A204.1 (cell line): ENCODE measurements around the gene GHITM.
"Not testable (repeated sequence)": the region's sequence is repeated elsewhere in the genome, so short reads cannot be mapped to it uniquely, and the experiment has no call there.

Experiments
- FAIRE-seq: peaks from 2 replicates; lab custom pipeline; 2012; peaks lifted over from hg19 to GRCh38; lab: Jason Lieb, UNC

GHITM gene

DNA sequence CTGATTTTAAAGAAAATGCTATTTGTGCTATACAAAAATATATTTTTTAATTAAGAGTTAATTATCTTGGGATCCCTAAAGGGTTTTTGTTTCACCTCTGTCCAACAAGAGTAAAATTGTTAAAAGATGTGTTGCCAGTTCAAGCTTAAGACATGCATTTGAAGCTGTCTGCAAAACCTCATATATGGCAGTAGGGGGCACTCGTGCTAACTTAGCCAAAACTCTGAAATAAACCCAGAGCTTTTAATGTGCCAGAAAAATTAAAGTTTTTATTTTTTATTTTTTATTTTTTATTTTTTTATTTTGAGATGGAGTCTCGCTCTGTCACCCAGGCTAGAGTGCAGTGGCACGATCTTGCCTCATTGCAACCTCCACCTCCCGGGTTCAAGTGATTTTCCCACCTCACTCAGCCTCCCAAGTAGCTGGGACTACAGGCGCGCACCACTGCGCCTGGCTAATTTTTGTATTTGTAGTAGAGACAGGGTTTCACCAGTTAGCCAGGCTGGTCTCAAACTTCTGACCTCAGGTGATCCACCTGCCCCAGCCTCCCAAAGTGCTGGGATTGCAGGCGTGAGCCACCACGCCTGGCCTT lies 8.8 kb downstream of the GHITM start:
- peak; percentile 97 for FAIRE-seq

DNA sequence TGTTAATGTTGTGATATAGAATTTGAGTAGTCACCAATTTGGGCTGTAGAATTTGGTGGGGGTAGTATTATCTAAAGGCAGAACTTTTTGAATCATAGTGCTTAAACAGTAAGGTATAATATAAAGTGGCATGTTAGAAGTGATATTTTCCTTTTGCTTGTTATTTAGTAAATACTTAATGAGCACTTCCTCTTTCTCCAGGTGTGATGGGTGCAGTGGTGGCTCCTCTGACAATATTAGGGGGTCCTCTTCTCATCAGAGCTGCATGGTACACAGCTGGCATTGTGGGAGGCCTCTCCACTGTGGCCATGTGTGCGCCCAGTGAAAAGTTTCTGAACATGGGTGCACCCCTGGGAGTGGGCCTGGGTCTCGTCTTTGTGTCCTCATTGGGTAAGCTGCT lies 10.5 kb downstream of the GHITM start:
- FAIRE-seq, result no peak

DNA sequence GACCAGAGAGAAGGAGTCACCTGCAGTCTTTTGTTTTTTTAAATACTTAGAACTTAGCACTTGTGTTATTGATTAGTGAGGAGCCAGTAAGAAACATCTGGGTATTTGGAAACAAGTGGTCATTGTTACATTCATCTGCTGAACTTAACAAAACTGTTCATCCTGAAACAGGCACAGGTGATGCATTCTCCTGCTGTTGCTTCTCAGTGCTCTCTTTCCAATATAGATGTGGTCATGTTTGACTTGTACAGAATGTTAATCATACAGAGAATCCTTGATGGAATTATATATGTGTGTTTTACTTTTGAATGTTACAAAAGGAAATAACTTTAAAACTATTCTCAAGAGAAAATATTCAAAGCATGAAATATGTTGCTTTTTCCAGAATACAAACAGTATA lies 13.5 kb downstream of the GHITM start:
- no peak for FAIRE-seq

DNA sequence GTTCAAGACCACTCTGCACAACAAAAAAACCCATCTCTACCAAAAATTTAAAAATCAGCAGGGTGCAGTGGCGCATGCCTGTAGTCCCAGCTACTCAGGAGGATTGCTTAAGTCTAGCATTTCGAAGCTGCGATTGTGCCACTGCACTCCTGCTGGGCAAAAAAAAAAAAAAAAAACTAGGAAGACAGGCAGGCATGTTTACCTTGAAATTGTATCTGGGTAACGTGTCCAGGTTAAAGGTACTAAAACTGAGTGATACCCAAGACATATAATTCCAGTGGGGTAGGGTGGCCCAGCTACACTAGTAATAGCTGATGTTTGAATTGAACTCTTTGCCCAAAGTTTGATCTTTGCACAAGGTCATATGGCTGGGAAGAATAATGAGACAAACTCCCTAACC lies 16.2 kb downstream of the GHITM start:
- FAIRE-seq, result no peak

DNA sequence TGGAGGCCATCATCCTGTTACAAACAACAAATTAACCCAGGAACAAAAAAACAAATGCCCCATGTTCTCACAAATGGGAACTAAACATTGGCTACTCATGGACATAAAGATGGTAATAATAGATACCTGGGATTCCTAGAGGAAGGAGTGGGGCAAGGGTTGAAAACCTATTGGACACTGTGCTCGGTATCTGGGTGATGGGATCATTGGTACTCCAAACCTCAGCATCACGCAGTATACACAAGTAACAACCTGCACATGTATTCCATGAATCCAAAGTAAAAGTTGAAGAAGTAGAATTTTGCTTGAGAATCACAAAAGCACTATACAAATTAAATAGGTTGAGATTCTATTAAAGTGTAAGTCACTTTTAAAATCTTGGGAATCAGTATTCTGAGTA lies 16.7 kb downstream of the GHITM start:
- FAIRE-seq, result no peak

DNA sequence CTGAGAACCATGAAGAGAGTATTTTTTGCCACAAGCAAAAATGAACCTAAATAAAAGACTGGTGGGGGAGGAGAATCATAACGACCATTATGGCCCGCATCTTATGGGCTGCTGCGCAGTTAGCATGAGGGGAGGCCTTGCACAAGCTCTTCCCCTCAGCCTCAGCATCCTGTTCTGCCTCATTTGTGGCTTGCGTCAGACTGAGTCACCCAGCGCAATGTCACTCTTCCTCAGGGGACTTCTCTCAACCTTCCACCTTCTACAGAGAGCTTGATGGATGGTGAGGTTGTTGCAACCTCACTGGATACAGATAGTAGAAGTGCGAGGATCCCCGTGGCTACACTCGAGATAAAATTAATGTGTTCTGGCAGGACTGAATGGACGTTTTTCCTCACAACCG lies 17.5 kb downstream of the GHITM start:
- no peak for FAIRE-seq

DNA sequence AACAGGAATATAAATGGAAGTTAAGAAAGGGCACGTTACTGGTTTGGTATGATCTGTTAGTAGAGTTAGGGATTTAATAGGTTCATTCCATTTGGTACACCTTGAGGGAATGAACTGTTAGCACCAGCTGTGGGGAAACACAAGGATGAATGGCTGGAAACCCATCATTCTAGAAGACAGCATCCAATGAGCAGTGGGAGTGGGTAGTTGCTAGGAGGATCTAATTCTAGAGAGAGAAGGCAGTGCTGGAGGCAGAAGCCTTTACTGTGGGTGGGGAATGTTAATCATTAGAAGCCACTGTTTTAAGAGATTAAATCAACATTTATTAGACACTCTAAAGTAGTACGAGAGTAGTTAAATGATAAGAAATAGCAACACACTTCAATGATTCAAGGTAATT lies 18.8 kb downstream of the GHITM start:
- FAIRE-seq, result no peak

DNA sequence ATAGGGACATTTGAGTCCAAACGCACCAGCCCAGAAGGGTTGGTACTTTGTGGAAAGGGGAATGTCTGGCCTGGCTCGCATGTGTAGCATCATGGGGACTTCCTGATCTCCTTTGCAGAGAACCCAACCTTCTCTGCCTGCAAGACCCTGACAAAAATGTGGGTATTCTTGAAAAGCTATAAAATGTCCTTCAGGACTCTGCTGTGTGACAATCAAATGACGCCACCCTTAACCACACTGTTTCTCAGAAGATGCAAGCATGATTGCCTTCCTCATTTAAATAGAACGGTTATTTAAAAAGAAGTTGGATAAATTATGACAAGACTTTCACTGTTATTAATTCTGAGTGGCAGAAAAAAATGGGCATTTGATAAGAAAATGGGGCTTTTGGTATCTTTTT lies 19.2 kb downstream of the GHITM start:
- FAIRE-seq, result no peak

DNA sequence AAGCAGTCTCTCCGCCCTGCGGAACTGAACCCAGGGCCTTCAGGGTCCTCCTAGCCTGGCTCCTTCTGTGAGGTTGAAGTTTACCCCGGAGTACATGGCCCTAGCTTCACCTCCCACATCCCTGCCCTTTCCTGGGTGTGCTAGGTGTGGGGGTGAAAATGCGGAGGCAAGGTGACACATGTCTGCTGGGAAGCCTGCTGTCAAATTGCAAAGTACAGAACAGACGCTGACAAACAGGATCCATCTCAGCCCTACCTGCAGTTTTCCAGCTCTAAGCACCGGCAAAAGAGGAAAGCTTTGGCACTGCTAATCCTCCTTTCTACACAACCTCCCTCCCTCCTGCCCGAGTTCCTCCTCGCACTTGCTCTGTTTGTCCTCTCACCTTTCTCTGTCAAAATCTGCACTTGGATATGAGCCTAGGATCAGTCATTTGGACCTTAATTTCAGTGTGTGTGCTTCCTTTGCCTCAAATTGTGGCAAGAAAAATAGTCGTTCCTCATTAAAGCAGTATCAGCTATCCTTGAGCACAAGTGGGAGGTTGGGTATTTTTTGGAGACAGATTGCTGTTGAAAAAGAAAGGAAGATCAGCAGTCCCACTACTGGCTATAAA lies 19.9 kb downstream of the GHITM start:
- no peak for FAIRE-seq

DNA sequence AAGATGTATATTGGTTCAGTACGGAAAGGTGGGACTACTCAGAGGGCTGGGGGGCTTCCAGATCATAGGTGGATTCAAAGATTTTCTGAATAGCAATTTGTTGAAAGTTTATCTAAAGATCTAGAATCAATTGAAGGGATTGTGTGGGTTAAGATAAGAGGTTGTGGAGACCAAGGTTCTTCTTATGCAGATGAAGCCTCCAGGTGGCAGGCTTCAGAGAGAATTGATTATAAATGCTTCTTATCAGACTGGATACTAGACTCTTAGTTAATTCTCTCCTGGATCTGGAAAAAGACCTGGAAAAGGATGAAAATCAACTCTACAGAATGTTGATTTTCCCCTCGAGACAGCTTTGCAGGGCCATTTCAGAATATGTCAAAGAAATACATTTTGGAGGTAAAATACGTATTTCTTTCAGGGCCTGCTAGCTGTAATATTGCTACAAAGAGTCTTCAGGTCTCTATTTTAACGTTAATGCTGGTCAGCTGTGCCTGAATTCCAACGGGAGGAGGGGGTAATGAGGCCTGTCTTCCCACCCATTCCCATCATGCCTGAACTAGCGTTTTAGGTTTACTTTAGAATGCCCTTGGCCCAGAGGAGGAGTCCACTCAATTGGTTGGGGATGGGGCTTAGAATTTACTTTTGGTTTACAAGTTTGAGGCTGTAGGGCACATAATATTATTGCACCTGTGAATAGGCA lies 21.5 kb downstream of the GHITM start:
- no peak for FAIRE-seq

DNA sequence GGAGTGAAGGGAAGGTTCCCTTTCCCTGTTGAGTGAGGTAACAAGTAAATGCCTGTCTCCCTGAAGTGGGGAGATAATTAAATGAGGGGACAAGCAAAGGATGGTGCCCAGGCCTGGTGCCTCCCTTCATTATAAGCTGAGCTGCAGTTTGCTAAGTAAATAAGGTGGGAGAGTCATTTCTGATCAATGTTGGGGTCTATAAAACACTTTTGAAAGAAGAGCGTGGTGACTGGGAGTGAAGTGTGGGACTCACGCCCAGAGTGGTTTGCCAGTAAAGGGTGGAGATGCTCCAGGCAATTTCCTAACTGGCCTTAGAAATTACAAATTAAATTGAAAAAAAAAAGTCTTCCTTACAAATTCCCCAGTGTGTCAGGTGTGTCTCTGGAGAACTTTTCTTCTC lies 24.7 kb downstream of the GHITM start:
- FAIRE-seq, result no peak

DNA sequence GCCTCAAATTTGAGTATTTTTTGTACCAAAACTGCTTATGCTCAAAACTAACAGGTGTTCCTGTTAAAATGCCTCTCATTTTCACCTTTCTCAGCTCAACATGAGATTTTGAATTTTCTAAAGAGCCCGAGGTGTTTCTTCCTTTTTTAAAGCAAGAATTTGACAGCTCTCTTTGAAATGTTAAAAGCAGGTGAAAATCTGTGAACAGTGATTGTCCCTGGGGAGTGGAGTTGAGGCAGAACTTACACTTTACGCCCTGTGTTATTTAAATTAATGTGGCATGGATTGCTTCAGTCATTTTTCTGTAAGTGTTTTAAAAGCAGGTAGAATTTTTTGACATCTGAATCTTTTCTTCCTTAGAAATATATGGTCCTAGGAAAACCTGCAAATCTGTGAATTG lies 25.1 kb downstream of the GHITM start:
- FAIRE-seq, result no peak

DNA sequence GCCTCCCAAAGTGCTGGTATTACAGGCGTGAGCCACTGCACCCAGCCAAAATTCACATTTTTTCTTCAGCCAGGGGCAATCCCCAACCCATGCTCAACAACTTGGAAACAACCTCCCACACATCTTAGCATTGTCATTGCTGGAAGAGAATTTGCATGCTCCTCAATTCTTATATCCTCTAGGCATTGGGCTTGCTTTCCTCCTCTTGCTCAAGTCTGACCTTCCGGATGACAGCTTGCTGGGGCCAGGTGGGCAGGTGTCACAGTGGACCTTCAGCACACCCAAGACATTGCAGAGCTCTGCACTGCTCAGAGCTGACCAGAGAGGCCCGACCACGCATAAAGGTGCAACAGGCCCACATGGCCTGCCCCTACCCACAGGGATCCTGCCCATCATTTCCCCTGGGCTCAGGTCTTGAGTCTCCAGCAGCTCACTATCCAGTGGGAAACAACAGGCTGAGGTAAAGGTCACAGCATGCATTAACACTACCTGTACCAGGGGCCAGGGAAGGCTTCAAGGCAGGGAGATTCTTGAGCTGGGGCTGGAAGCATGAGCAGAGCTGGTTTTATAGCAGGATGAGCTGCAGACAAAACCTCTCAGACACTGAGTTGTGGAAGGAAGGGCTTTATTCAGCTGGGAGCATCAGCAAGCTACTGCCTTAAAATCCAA lies 27.4 kb downstream of the GHITM start:
- no peak for FAIRE-seq

DNA sequence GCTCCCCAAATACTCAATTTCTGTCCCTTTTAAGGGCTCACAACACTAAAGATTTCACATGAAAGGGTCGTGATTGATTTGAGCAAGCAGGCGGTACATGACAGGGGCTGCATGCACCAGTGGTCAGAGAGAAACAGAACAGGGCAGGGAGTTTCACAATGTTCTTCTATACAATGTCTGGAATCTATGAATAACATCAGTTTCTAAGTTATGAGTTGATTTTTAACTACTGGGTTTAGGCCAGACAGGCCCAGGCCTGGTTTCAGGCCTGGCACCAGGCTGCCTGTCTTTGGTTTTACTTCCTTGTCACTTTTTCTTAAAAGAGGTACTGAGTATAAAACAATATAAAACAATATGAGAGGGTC lies 28.0 kb downstream of the GHITM start:
- FAIRE-seq, result not testable (repeated sequence)

DNA sequence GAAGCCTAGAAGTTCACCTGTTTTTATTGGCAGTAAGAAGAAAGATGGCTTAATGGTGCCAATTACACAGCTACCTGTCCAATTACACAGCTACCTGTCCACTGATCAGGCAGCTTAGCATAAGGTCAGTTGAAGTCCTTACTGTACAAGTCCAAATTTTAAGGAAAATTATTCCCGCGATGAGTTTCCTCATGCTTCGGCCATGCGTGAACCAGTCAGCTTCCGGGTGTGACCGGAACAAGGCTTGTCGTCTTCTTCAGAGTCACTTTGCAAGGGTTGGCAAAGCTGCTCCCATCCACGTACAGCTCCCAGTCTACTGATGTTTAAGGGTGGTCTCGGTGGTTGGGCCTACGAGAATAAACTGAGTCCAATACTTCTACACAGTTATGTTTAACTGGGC lies 29.1 kb downstream of the GHITM start:
- FAIRE-seq, result not testable (repeated sequence)

DNA sequence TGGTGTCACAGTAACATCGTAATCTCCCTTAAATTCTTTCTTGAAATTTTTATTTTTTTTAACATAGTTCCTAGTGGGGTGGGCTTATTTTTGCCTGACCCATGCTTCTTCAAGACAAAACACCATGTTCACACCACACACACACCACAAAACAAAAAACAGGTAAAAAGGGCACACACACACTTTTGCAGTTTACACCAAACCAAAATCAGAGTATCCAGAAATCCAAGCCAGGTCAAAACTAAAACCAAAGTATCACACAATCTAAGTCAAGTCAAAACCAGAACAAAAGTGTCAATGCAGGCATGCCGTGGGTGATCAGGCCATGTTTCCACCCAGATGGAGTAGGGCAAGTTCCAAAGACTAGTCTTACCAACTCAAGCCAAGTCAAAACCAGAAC lies 31.9 kb downstream of the GHITM start:
- not testable (repeated sequence) for FAIRE-seq

DNA sequence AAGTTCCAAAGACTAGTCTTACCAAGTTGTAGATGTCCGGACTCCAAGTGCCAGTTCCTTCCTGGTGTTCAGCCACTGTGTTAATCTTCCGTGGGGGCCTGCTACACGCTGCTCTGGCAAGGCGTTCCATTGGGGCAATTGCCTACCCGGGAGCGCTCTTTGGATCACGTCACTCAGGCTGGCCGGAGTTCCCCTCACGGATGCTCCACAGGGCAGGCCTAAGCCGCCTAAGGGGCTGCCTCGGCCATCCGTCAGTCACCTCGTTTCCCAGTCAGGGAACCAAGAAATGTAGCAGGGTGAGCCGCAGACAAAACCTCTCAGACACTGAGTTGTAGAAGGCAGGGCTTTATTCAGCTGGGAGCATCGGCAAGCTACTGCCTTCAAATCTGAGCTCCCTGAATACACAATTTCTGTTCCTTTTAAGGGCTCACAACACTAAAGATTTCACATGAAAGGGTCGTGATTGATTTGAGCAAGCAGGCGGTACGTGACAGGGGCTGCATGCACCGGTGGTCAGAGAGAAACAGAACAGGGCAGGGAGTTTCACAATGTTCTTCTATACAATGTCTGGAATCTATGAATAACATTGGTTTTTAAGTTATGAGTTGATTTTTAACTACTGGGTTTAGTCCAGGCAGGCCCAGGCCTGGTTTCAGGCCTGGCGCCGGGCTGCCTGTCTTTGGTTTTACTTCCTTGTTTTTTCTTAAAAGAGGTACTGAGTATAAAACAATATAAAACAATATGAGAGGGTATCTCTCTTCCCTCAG lies 32.6 kb downstream of the GHITM start:
- FAIRE-seq, result not testable (repeated sequence)

DNA sequence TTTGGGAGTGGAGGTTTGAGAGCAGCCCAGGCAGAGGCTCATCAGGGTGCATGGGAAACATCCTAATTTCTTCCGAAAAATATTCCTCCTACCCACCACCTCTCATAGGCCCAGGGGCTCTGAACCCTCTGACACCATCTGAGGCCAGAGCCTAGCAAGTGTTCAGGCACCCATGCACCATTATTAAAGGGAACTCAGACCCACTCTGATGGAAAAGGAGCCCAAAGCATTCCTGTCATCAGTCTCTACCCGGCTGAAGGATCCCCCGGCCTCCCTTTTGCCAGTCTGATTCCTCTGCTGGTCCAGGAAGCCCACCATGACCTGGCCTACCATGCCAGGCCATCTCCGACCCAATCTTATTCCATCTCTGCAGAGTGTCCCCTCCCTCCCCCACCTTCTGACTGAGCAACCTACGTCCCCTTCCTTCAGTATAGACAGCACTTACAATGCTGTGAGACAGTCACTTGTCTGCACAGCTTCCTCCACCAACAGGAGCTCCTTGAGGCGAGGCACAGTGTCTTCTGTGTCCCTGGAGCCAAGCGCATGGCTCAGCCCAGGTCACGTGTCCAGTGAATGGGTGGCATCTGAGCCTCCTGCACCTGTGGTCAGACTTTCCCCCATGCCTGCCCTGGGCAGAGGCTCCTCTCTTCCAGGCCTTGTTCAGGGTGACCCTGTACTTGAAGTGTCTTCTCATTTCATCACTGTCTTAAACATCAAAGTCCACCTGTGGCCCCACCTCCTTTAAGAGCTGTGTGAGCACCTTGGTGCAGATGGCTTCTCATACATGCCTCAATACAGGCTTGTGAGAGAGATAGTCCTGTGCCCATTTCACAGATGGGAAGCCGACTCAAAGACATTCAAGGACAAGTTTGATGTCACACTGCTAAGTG lies 33.4 kb downstream of the GHITM start:
- no peak for FAIRE-seq

DNA sequence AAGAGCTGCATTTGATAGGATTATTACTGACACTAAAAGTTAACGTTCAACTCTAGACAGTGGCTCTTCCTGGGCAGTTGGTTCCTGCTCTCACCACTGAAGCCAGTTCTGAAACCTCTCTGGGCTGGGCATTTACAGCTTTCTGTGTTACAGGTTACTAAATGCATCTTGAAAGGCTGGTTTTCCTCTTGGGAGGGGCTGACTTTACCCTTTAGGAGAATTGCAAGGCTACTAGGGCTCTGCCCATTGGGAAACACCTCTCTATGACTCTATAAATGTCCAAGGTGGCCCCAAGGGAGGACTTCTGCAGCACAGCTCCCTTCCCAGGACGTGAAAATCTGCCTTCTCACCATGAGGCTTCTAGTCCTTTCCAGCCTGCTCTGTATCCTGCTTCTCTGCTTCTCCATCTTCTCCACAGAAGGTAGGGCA lies 34.2 kb downstream of the GHITM start, which contains the start of gene GPR15LG:
Gene GPR15LG (plus strand): TSS at position 301 of the 429 bp plus-strand sequence. CDS start 51 bp downstream, at position 352.
- FAIRE-seq, result no peak

DNA sequence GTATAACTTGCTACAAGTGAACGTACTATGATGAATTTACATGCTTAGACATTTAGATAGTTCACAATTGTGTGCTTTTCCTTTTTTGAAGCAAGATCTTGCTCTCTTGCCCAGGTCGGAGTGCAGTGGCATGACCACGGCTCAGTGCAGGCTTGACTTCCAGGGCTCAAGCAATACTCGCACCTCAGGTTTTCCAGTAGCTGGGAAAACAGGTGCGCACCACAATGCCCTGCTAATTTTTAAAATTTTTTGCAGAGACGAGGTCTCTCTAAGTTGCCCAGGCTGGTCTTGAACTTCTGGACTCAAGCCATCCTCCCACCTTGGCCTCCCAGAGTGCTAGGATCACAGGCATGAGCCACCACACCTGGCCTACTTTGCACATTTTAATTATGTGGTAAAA lies 36.1 kb downstream of the GHITM start:
- FAIRE-seq, result no peak

DNA sequence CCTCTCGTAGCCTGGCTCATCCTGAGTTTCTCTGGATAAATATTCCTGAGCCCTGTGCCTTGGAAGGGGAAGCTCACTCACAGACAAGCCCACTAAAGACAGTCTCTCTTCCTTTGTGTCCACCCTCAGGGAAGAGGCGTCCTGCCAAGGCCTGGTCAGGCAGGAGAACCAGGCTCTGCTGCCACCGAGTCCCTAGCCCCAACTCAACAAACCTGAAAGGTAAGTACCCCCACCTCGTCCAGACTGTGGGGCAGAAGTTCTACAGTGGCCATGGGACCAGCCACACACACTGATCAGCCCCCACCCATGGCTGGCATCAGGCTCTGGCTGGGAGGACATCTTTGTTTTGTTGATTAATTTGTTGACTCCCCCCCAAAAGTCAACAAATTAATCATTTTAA lies 37.0 kb downstream of the GHITM start:
- FAIRE-seq, result no peak
